B cell (primary cell): ENCODE data around the gene BATF3.

Source experiments
- CTCF ChIP-seq: fragments of 200-600 bp; IDR thresholded peaks from one replicate; pipeline ENCODE4 v1.8.0; 2022; ENCODE audit warnings: antibody characterized with exemption, mild to moderate bottlenecking
- EZH2 ChIP-seq: IDR thresholded peaks from 2 replicates; pipeline ENCODE4 v1.6.1; 2012; ENCODE audit warnings: borderline replicate concordance, low read depth, mild to moderate bottlenecking, moderate library complexity, low read length; ENCODE audit not compliant: insufficient read depth, poor library complexity, severe bottlenecking

- no peak for TF ChIP-seq CTCF
- no peak for TF ChIP-seq EZH2
Observed at GRCh38 chr1:212669102-212669501, 30.5 kb downstream of the BATF3 start.
